T47D (cell line): Measurements from ENCODE around the gene ANAPC16.

Experiments
- DNase-seq, 2 experiments: peaks; one replicate each; pipeline versions ENCODE4 v3.0.0 to v3.0.0-alpha.2; 2011 to 2012; ENCODE audit warnings: low read depth in 1 of 2, low spot score in 1 of 2
- JUND ChIP-seq: IDR thresholded peaks from 2 replicates; pipeline ENCODE4 v1.6.1; 2012; ENCODE audit warnings: low read depth
- in situ Hi-C: cut with HindIII; loops from 2 replicates; pipeline ENCODE4 v1.10.0; 2016; ENCODE audit warnings: low sequenced_read_pairs, low pct_unique_long_range_greater_than_20kb

The ANAPC16 gene

DNA sequence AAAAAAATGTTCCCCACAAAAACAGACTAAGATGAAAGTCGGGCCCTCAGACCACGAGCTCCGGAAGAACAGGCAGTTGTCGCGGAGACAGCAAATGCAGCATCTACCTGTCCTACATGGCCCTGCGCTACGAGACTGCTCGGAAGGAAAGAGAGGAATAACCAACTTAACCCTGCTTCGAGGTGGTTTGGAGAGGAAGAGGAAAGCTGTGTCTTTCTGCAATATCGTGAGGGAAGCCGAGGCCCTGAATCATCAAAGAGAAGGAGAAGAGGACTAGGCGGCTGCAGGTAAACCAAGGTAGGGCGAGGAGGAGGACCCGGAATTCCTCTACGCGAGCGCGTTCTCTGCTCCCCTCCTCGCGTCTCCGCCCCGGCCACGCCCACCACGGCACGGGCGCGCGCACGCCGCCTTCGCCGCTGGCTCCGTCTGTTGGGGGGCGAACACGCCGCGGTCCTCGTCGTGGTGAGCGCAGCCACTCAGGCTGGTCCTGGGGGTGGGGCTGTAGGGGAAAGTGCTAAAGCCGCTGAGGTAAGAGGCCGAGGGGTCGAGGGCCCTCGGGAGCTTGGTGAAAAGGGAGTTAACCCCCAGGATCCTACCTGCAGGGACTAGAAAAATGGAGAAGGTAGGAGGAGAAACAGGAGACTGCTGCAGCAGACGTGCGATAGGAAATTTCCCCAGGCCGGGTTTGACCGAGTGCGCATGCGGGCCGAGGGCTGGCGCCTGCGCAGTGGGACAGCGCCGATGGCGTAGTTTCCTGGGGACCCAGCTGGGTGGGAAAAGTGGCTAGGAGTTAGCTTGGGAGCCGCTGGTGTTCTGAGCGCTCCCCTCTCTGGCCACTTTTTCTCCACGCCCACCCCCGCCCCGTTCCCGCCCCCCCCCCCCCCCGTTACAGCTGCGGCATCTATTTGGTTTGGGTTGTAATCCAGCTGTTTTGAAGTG lies at the start of gene ANAPC16, which contains the start of gene ASCC1:
Gene ANAPC16, plus strand, starts transcription at position 402 of the 939 bp plus-strand sequence. CDS start 7,903 bp downstream, outside the sequence.
Gene ASCC1, minus strand, starts transcription at position 666 of the 939 bp plus-strand sequence. CDS start 2,978 bp downstream, outside the sequence.
- in situ Hi-C loops: no loop called here
- DNase-seq: peak; percentile 26 to 90
- TF ChIP-seq JUND: no peak

DNA sequence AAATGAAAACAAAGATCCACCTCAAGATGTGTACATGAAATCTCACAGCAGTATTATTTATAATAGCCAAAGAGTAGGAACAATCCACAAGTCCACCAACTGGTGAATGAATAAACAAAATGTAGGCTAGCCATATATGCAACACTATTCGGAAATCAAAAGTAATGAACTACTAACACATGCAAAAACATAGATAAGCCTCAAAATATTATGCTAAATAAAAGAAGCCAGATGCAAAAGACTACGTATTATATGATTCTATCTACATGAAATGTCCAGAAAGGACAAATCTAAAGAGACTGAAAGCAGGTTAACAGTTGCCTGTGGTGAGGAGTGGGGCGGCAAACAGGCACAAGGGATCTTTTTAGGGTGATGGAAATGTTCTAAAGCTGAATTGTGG lies 48.7 kb upstream of the ANAPC16 start:
- in situ Hi-C loops: no loop called here
- TF ChIP-seq JUND: no peak
- DNase-seq: no peak

DNA sequence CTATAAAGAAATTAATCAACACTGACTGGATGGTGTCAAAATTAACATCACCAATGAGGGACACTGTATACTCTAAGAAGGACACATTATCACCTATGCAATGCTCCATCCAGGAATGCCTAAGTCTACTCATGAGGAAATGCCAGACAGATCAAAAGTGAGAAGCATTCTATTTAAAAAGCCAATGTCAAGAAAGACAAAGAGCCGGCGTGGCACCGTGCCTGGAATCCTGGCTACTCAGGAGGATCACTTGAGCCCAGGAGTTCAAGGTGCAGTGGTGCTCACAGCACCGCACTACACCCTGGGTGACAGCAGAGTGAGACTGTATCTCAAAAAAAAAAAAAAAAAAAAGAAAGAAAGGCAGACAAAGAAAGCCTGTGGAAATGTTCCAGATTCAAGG lies 45.5 kb upstream of the ANAPC16 start:
- TF ChIP-seq JUND: no peak
- DNase-seq: peak in 1 of 2 experiments; percentile 59
- in situ Hi-C loops: no loop called here

DNA sequence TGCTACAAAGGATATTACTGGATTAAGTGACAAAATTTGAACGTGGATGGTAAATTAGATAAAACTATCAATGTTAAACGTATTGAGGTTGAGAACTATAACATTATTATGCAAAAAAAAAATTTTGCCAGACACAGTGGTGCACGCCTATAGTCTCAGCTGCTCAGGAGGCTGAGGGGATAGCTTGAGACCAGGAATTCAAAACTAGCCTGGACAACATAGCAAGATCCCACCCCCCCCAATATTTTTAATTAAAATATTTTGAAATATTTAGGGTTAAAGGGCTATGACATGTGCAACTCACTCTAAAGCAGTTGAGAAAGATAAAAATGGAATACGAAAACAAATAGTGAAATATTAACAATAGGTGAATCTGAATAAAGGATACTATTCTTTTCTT lies 45.1 kb upstream of the ANAPC16 start:
- no peak for DNase-seq
- TF ChIP-seq JUND: no peak
- in situ Hi-C loops: no loop called here

DNA sequence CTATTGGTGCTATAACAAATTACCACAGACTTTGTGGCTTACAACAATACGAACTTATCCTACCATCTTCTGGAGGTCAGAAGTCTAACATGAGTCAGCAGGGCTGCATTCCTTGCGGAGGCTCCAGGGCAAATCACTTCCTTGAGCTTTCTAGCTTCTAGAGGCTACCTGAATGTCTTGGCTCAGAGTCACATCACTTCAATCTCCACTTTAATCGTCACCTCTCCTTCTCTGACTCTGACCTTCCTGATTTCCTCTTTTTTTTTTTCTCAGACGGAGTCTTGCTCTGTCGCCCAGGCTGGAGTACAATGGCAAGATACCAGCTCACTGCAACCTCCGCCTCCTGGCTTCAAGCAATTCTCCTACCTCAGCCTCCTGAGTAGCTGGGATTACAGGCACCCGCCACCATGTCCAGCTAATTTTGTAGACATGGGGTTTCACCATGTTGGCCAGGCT lies 44.6 kb upstream of the ANAPC16 start:
- TF ChIP-seq JUND: peak; percentile 91
- DNase-seq: peak; percentile 8 to 91
- in situ Hi-C loops: no loop called here

DNA sequence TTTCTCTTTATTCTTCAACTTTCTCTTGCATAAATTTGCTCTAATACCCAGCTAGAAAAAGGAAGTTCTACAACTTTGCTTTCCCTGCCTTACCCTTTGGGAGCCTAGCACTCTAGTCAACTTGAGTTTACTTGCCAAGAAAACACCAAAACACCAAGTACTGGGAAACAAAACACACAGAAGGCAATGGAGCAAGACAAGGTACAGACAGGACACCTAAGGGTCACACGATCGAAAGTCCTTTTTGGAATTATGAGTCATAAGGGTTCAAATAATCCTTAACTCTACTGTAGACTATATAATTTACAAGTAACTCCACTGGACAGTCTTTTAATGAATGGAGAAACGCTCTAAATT lies 42.6 kb upstream of the ANAPC16 start:
- TF ChIP-seq JUND: no peak
- in situ Hi-C loops: no loop called here
- DNase-seq: no peak

DNA sequence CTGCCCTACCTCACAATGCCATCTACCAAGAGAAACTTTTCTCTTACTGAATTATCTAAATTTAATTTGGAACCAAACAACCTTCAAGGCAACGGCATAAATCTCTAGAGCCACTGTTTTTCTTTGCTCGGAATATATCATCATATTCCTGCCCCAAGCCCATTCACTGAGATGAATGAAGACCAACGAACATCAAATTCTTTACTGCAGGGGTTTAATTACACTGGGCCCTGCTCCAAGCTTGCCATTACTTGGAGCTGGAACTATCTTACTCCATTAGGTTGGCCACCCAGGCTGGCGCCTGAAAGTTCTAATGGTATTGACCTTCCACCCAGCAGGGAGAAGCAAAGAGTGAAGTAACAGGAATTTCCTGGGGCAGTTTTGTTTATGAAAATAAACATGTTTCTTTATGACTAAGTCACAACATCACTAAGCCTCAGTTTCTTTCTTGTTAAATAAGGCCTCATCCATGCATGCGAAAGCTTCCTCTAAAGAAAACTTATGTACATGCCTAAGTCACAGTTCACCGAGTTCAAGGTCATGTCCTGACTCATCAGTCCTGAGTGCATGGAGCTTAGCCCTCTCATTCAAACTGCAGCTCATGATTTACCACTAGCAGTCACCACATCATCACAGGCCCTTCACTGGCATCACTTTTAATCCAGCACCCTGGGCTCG lies 42.1 kb upstream of the ANAPC16 start:
- no peak for TF ChIP-seq JUND
- in situ Hi-C loops: no loop called here
- DNase-seq: no peak

DNA sequence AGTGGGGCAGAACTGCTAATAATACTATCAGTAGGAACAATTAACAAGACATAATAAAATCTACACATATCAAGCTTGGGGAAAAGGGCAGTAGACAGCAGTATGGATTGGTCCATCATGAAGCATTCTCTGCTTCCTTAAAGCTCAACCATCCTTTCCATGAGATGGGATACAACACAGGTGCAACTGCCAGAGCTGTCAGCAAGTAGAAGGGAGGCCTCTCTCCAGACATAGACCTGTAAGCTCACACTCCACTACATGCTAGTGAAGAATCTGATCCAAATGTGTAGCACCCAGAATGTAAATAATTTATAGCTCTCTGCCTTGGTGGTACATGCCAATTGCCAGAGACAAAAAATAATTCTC lies 41.5 kb upstream of the ANAPC16 start:
- TF ChIP-seq JUND: no peak
- no peak for DNase-seq
- in situ Hi-C loops: no loop called here

DNA sequence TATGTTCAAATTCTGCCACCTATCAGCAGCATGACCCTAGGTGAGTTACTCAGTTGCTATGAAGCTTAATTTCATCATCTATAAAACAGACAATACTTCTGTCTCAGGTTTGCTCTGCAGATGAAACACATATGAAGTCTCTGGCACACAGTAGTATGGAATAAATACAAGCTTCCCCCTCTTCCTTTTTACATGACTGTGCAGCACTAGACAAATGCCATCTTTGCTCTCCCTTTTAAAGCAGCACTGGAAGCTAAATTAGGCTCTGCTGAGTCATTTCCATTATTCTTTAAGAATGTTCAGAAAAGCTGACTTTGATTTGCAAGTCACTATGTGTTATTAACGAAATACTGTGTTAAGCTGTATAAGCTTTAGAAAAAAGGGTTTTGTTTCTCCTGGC lies 40.7 kb upstream of the ANAPC16 start:
- DNase-seq: no peak
- no peak for TF ChIP-seq JUND
- in situ Hi-C loops: no loop called here

DNA sequence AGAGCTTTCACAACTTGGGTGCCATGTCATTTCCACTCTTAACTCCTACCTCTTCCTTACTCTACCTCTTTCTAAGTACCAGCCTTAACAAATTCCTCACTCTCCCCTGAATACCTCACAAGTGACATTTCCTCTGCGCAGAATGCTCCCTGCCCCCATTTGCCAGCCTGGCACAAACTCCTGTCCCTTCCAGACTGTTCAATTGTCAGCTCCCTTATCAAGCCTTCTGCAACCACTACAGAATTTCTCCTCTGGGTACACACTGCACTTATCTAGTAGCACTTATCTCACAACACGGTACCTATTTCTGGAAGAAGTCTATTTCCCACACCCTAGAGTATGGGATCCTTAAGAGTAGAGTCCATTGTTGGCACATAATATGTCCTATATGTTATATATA lies 39.1 kb upstream of the ANAPC16 start:
- TF ChIP-seq JUND: no peak
- DNase-seq: no peak
- in situ Hi-C loops: no loop called here

DNA sequence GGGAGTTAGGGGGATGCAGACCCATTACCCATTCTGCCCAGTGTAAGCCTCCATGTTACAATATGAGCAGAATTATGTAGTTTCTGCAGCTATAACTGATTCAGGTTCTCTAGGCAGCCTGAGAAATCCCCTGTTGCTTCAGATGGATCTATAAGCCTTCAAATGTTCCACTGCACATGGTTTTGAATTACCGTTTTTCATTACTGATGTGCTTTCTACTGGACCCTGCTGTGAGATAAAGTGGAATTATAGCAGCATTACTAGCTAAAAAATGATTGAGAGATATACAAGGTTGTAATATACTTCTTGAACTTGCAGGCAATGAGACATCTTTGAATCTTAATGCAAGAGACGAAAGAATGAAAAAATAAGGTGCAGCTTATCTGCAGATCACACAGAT lies 38.4 kb upstream of the ANAPC16 start:
- TF ChIP-seq JUND: no peak
- no peak for DNase-seq
- in situ Hi-C loops: no loop called here

DNA sequence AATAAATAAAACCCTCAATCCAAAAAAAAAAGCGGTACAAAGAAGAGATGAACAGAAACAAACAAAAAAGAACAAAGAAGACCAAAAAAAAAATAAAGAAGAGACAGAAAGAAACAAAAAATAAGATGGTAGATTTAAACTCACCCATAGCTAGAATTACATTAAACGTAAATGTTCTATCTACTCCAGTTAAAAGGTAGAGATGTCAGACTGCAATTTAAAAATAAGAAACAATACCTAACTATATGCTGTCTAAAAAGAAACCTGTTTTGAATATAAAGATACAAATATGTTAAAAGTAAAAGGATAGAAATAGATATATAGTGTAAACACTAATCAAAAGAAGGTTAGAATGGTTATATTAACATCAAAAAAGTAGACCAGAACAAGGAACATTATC lies 31.7 kb upstream of the ANAPC16 start:
- TF ChIP-seq JUND: no peak
- in situ Hi-C loops: no loop called here
- DNase-seq: no peak
